Activated CD4-positive, alpha-beta memory T cell treated with anti-CD3 and anti-CD28 coated beads, Interleukin-2, amount 10 ng/mL, durations not matched to agents 7 days and 5 days (primary cell): ENCODE results near the gene P2RY11. TPM values are rescaled to one million over a fixed set of nuclear protein-coding genes. Genes with fewer than 3 reads are reported as not detected.

Experiments
- CTCF ChIA-PET: fragments of 350-600 bp; sonication (Branson Sonifier 250); formaldehyde crosslinking; loops from one replicate; lab custom pipeline; 2021; ENCODE audit warnings: antibody characterized with exemption, inconsistent platforms; lab: Charles Lee
- POLR2A ChIA-PET: fragments of 350-600 bp; sonication (Branson Sonifier 250); formaldehyde crosslinking; loops from one replicate; lab custom pipeline; 2021; ENCODE audit warnings: antibody characterized with exemption; lab: Charles Lee
- DNase-seq: peaks from one replicate; pipeline ENCODE4 v3.0.0-alpha.2; 2020
- H3K27ac Mint-ChIP-seq: one replicate; pipeline ENCODE4 v1.8.0; 2021; ENCODE audit warnings: mild to moderate bottlenecking, mixed read lengths
- H3K27me3 Mint-ChIP-seq: one replicate; pipeline ENCODE4 v1.8.0; 2021; ENCODE audit warnings: mixed read lengths
- H3K36me3 Mint-ChIP-seq: one replicate; pipeline ENCODE4 v1.8.0; 2021; ENCODE audit warnings: low read depth, mixed read lengths
- H3K4me1 Mint-ChIP-seq: one replicate; pipeline ENCODE4 v1.8.0; 2021; ENCODE audit warnings: mixed read lengths
- H3K4me3 Mint-ChIP-seq: one replicate; pipeline ENCODE4 v1.8.0; 2021; ENCODE audit warnings: mild to moderate bottlenecking, mixed read lengths
- H3K9me3 Mint-ChIP-seq: one replicate; pipeline ENCODE4 v1.8.0; 2021; ENCODE audit warnings: mixed read lengths
- total RNA-seq, 2 experiments: library from RNA; stranded (reverse); gene quantifications; one replicate each; pipeline ENCODE4 v1.2.3, GENCODE V29; 2021

P2RY11 gene
- total RNA-seq, 2 experiments from 2014 or later, result 33.2 to 33.5 TPM

GRCh38 chr19:10118960-10119359, 7.5 kb downstream of the P2RY11 start:
- H3K27ac Mint-ChIP-seq, result peak overlapping the region; percentile 85
- H3K4me1 Mint-ChIP-seq, result peaks cover 27% of the 10 kb centered on the region
- CTCF ChIA-PET, result interaction anchor here (0.6 to 2.1 kb wide), 4 partner anchors 10 to 140 kb away, joined by 3 to 8 read pairs (median 4); no protein-coding TSS in a partner anchor
- H3K4me3 Mint-ChIP-seq, result peak overlapping the region; percentile 94
- no peaks in the 10 kb centered on the region for H3K27me3 Mint-ChIP-seq
- peaks cover 34% of the 10 kb centered on the region for H3K36me3 Mint-ChIP-seq
- no peak for DNase-seq
- no peaks in the 10 kb centered on the region for H3K9me3 Mint-ChIP-seq
- POLR2A ChIA-PET, result interaction anchor here (0.5 to 10.1 kb wide), 8 partner anchors 10 to 982 kb away, joined by 3 to 96 read pairs (median 4); partner anchors contain the start of genes ANGPTL6, DNMT1 and PPAN

- no peaks in the 10 kb centered on the region for H3K9me3 Mint-ChIP-seq
- no peak overlapping the region for H3K27ac Mint-ChIP-seq
- H3K36me3 Mint-ChIP-seq, result peaks cover 28% of the 10 kb centered on the region
- no peak overlapping the region for H3K4me3 Mint-ChIP-seq
- H3K4me1 Mint-ChIP-seq, result peaks cover 22% of the 10 kb centered on the region
- DNase-seq, result no peak
- H3K27me3 Mint-ChIP-seq, result no peaks in the 10 kb centered on the region
- ChIA-PET POLR2A (interaction anchor here (0.8 to 10.1 kb wide), 5 partner anchors 9 to 74 kb away, joined by 3 to 96 read pairs (median 4); partner anchors contain the start of genes ANGPTL6, DNMT1, P2RY11 and PPAN), CTCF (interaction anchor here (0.7 to 2.1 kb wide), 15 partner anchors 9 to 1434 kb away, joined by 3 to 8 read pairs (median 4); partner anchors contain the start of gene P2RY11)
Observed at GRCh38 chr19:10120538-10121189, 9.2 kb downstream of the P2RY11 start.

- no peak overlapping the region for H3K27ac Mint-ChIP-seq
Observed at GRCh38 chr19:10122045-10122444, 10.6 kb downstream of the P2RY11 start.

GRCh38 chr19:10124429-10124828, 12.9 kb downstream of the P2RY11 start:
- Mint-ChIP-seq H3K9me3 (no peaks in the 10 kb centered on the region), H3K27me3 (no peaks in the 10 kb centered on the region), H3K27ac (no peak overlapping the region), H3K36me3 (peaks cover 19% of the 10 kb centered on the region), H3K4me3 (no peak overlapping the region), H3K4me1 (peaks cover 8% of the 10 kb centered on the region)
- POLR2A ChIA-PET, result interaction anchor here (1.4 kb wide), 1 partner anchor 9 kb away, joined by 3 read pairs; no protein-coding TSS in a partner anchor
- no peak for DNase-seq
- CTCF ChIA-PET, result interaction anchor here (1.5 kb wide), 1 partner anchor 8 kb away, joined by 3 read pairs; no protein-coding TSS in a partner anchor

More at GRCh38 chr19:10122045-10122444, 10.6 kb downstream of the P2RY11 start:
- Mint-ChIP-seq H3K4me3 (no peak overlapping the region), H3K36me3 (peaks cover 20% of the 10 kb centered on the region), H3K27me3 (no peaks in the 10 kb centered on the region), H3K9me3 (no peaks in the 10 kb centered on the region), H3K4me1 (peaks cover 19% of the 10 kb centered on the region)
- ChIA-PET POLR2A (interaction anchor here (0.7 to 1.6 kb wide), 5 partner anchors 9 to 17 kb away, joined by 3 to 6 read pairs (median 3); partner anchors contain the start of genes P2RY11 and PPAN), CTCF (interaction anchor here (0.7 to 1.0 kb wide), 2 partner anchors 23 to 736 kb away, joined by 3 read pairs; no protein-coding TSS in a partner anchor)
- DNase-seq, result no peak

GRCh38 chr19:10126213-10126639, 14.7 kb downstream of the P2RY11 start:
- ChIA-PET POLR2A (no interaction called here), CTCF (interaction anchor here (0.6 to 0.7 kb wide), 2 partner anchors 22 to 186 kb away, joined by 3 read pairs; no protein-coding TSS in a partner anchor)
- Mint-ChIP-seq H3K27me3 (no peaks in the 10 kb centered on the region), H3K27ac (no peak overlapping the region), H3K4me3 (no peak overlapping the region), H3K4me1 (no peaks in the 10 kb centered on the region), H3K9me3 (no peaks in the 10 kb centered on the region), H3K36me3 (peaks cover 23% of the 10 kb centered on the region)
- no peak for DNase-seq

- no peaks in the 10 kb centered on the region for H3K27me3 Mint-ChIP-seq
- peak overlapping the region; percentile 62 for H3K27ac Mint-ChIP-seq
- POLR2A ChIA-PET, result interaction anchor here (1.1 to 1.9 kb wide), 3 partner anchors 9 to 14 kb away, joined by 3 to 8 read pairs (median 3); partner anchors contain the start of gene EIF3G
- no peaks in the 10 kb centered on the region for H3K9me3 Mint-ChIP-seq
- no peaks in the 10 kb centered on the region for H3K4me1 Mint-ChIP-seq
- DNase-seq, result no peak
- no peak overlapping the region for H3K4me3 Mint-ChIP-seq
- peaks cover 51% of the 10 kb centered on the region for H3K36me3 Mint-ChIP-seq
- CTCF ChIA-PET, result interaction anchor here (0.6 to 1.1 kb wide), 3 partner anchors 9 to 117 kb away, joined by 3 read pairs; no protein-coding TSS in a partner anchor
Observed at GRCh38 chr19:10132905-10133304, 21.4 kb downstream of the P2RY11 start.

- ChIA-PET CTCF (interaction anchor here (0.6 to 1.1 kb wide), 2 partner anchors 13 to 117 kb away, joined by 3 read pairs; no protein-coding TSS in a partner anchor), POLR2A (interaction anchor here (1.3 to 1.9 kb wide), 2 partner anchors 9 kb away, joined by 3 to 8 read pairs; no protein-coding TSS in a partner anchor)
- no peaks in the 10 kb centered on the region for H3K9me3 Mint-ChIP-seq
- peak overlapping the region; percentile 14 for H3K27ac Mint-ChIP-seq
- H3K4me1 Mint-ChIP-seq, result no peaks in the 10 kb centered on the region
- peaks cover 52% of the 10 kb centered on the region for H3K36me3 Mint-ChIP-seq
- H3K4me3 Mint-ChIP-seq, result no peak overlapping the region
- H3K27me3 Mint-ChIP-seq, result no peaks in the 10 kb centered on the region
- no peak for DNase-seq
Observed at GRCh38 chr19:10133596-10133995, 22.1 kb downstream of the P2RY11 start.

- H3K27me3 Mint-ChIP-seq, result no peaks in the 10 kb centered on the region
- H3K9me3 Mint-ChIP-seq, result no peaks in the 10 kb centered on the region
- no peak overlapping the region for H3K4me3 Mint-ChIP-seq
- no peak for DNase-seq
- ChIA-PET CTCF (no interaction called here), POLR2A (no interaction called here)
- no peak overlapping the region for H3K27ac Mint-ChIP-seq
- H3K4me1 Mint-ChIP-seq, result no peaks in the 10 kb centered on the region
- H3K36me3 Mint-ChIP-seq, result peaks cover 54% of the 10 kb centered on the region
Observed at GRCh38 chr19:10134040-10134439, 22.5 kb downstream of the P2RY11 start.

GRCh38 chr19:10135551-10136334, 24.2 kb downstream of the P2RY11 start:
- no peak overlapping the region for H3K27ac Mint-ChIP-seq
- no peak overlapping the region for H3K4me3 Mint-ChIP-seq
- H3K9me3 Mint-ChIP-seq, result no peaks in the 10 kb centered on the region
- POLR2A ChIA-PET, result interaction anchor here (1.5 kb wide), 1 partner anchor 14 kb away, joined by 3 read pairs; no protein-coding TSS in a partner anchor
- CTCF ChIA-PET, result interaction anchor here (0.7 to 0.8 kb wide), 2 partner anchors 15 to 114 kb away, joined by 3 to 5 read pairs; no protein-coding TSS in a partner anchor
- DNase-seq, result no peak
- peaks cover 58% of the 10 kb centered on the region for H3K36me3 Mint-ChIP-seq
- H3K4me1 Mint-ChIP-seq, result no peaks in the 10 kb centered on the region
- H3K27me3 Mint-ChIP-seq, result no peaks in the 10 kb centered on the region

- no peak overlapping the region for H3K4me3 Mint-ChIP-seq
- CTCF ChIA-PET, result interaction anchor here (0.6 to 0.8 kb wide), 3 partner anchors 10 to 113 kb away, joined by 3 to 5 read pairs (median 3); no protein-coding TSS in a partner anchor
- POLR2A ChIA-PET, result interaction anchor here (1.5 to 1.7 kb wide), 2 partner anchors 13 to 16 kb away, joined by 3 to 4 read pairs; no protein-coding TSS in a partner anchor
- no peak overlapping the region for H3K27ac Mint-ChIP-seq
- peaks cover 1% of the 10 kb centered on the region for H3K4me1 Mint-ChIP-seq
- no peaks in the 10 kb centered on the region for H3K9me3 Mint-ChIP-seq
- no peak for DNase-seq
- H3K27me3 Mint-ChIP-seq, result no peaks in the 10 kb centered on the region
- H3K36me3 Mint-ChIP-seq, result peaks cover 62% of the 10 kb centered on the region
Observed at GRCh38 chr19:10136936-10137335, 25.4 kb downstream of the P2RY11 start.

- Mint-ChIP-seq H3K27me3 (no peaks in the 10 kb centered on the region), H3K36me3 (peaks cover 66% of the 10 kb centered on the region), H3K4me3 (no peak overlapping the region), H3K4me1 (peaks cover 7% of the 10 kb centered on the region), H3K9me3 (no peaks in the 10 kb centered on the region), H3K27ac (no peak overlapping the region)
- ChIA-PET POLR2A (interaction anchor here (1.0 to 1.7 kb wide), 2 partner anchors 15 to 17 kb away, joined by 3 to 4 read pairs; no protein-coding TSS in a partner anchor), CTCF (interaction anchor here (1.0 kb wide), 1 partner anchor 19 kb away, joined by 3 read pairs; no protein-coding TSS in a partner anchor)
- no peak for DNase-seq
Observed at GRCh38 chr19:10137751-10138682, 26.5 kb downstream of the P2RY11 start.
